Coronary artery (tissue), 2 donors: Measurements from ENCODE around the gene TLR10.
"Not testable (repeated sequence)": the region's sequence is repeated elsewhere in the genome, so short reads cannot be mapped to it uniquely, and the experiment has no call there.

Experiments
- DNase-seq: peaks from one replicate; pipeline ENCODE4 v3.0.0-alpha.2; 2017; ENCODE audit warnings: low spot score
- H3K27ac ChIP-seq, 2 donors: fragments of 200-600 bp; sonication (generic); one replicate each; pipeline ENCODE4 v1.5.1; 2016 to 2019
- H3K4me3 ChIP-seq: fragments of 200-600 bp; sonication (generic); 2 replicates; pipeline ENCODE4 v1.5.1; 2016; ENCODE audit warnings: mild to moderate bottlenecking, moderate library complexity
- CTCF ChIP-seq: fragments of 200-600 bp; sonication (generic); IDR thresholded peaks from one replicate; pipeline ENCODE4 v1.5.1; 2019; ENCODE audit warnings: antibody characterized with exemption

TLR10 gene

GRCh38 chr4:38811297-38811696, 28.5 kb upstream of the TLR10 start:
- TF ChIP-seq CTCF: no peak
- no peak overlapping the region for H3K27ac ChIP-seq

GRCh38 chr4:38807462-38807861, 24.7 kb upstream of the TLR10 start:
- H3K27ac ChIP-seq, H3K4me3 ChIP-seq, DNase-seq: not testable (repeated sequence)

More at GRCh38 chr4:38811297-38811696, 28.5 kb upstream of the TLR10 start:
- DNase-seq: no peak
- H3K4me3 ChIP-seq: no peak overlapping the region

- not testable (repeated sequence) for DNase-seq, H3K4me3 ChIP-seq
- H3K27ac ChIP-seq: peak overlapping the region in 1 of 2 donors; percentile 81
Observed at GRCh38 chr4:38806251-38806650, 23.5 kb upstream of the TLR10 start.

- no peak for DNase-seq
- no peak for TF ChIP-seq CTCF
- Histone ChIP-seq H3K4me3 (peak overlapping the region; percentile 61), H3K27ac (peak overlapping the region; percentile 51 to 81)
Observed at GRCh38 chr4:38805530-38806145, 22.8 kb upstream of the TLR10 start.

GRCh38 chr4:38804654-38805295, 22.0 kb upstream of the TLR10 start, which contains the start of gene TLR1:
TSS of gene TLR1 (minus strand) at chr4:38804791. CDS start at chr4:38798831, 5,960 bp downstream.
- DNase-seq: no peak
- H3K27ac ChIP-seq: peak within 1 kb of the TSS; percentile 51 to 81
- H3K4me3 ChIP-seq: peak within 1 kb of the TSS; percentile 61
- peak; percentile 42 for TF ChIP-seq CTCF

- H3K4me3 ChIP-seq: peak overlapping the region; percentile 61
- H3K27ac ChIP-seq: peak overlapping the region; percentile 51 to 81
- no peak for DNase-seq
- no peak for TF ChIP-seq CTCF
Observed at GRCh38 chr4:38803833-38804653, 21.3 kb upstream of the TLR10 start.

- Histone ChIP-seq H3K4me3 (peak overlapping the region; percentile 51), H3K27ac (peak overlapping the region in 1 of 2 donors; percentile 52)
- no peak for TF ChIP-seq CTCF
Observed at GRCh38 chr4:38802561-38803355, 20.0 kb upstream of the TLR10 start.

More at GRCh38 chr4:38802561-38803355, 20.0 kb upstream of the TLR10 start:
- DNase-seq: no peak
